Testis (tissue), 2 donors: Measurements from ENCODE around the gene PTCH1.

ENCODE experiments used
- POLR2A ChIP-seq: fragments of 450-650 bp; IDR thresholded peaks from one replicate; pipeline ENCODE4 v1.6.1; 2017; ENCODE audit warnings: antibody characterized with exemption, mild to moderate bottlenecking, moderate library complexity
- TF ChIP-seq, protein P1 (sequence below), 3 experiments: fragments of 450-650 bp in 2 of 3; fragments of 200-600 bp in 1 of 3; sonication (generic) in 1 of 3; IDR thresholded peaks; one replicate each; pipeline ENCODE4 v1.5.1; 2016 to 2019; ENCODE audit warnings: antibody characterized with exemption in 3 of 3, mild to moderate bottlenecking in 2 of 3, moderate library complexity in 1 of 3

DNA sequence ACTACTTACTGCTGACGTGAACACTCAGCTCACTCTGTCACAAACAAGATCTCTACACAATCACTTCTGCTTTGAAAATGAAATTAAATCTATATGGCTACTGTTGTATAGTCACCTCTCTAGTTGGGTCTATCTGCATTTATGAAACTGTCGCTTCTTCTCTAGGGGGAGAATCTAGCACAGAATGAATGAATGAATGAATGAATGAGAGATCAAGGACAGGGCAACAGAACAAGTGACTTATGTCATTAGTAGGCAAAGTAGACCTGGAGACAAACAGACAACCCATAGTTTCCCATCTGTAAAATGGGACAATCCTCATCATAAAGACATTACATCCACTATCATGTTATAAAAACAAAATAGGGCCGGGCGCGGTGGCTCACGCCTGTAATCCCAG, 13.4 kb downstream of the PTCH1 start:
- TF ChIP-seq, protein P1, sequence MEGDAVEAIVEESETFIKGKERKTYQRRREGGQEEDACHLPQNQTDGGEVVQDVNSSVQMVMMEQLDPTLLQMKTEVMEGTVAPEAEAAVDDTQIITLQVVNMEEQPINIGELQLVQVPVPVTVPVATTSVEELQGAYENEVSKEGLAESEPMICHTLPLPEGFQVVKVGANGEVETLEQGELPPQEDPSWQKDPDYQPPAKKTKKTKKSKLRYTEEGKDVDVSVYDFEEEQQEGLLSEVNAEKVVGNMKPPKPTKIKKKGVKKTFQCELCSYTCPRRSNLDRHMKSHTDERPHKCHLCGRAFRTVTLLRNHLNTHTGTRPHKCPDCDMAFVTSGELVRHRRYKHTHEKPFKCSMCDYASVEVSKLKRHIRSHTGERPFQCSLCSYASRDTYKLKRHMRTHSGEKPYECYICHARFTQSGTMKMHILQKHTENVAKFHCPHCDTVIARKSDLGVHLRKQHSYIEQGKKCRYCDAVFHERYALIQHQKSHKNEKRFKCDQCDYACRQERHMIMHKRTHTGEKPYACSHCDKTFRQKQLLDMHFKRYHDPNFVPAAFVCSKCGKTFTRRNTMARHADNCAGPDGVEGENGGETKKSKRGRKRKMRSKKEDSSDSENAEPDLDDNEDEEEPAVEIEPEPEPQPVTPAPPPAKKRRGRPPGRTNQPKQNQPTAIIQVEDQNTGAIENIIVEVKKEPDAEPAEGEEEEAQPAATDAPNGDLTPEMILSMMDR (IDR thresholded peaks at IDR 0.05): no peak
- TF ChIP-seq POLR2A: no peak
